ENCODE measurements around the gene ATXN7L2.

DNA sequence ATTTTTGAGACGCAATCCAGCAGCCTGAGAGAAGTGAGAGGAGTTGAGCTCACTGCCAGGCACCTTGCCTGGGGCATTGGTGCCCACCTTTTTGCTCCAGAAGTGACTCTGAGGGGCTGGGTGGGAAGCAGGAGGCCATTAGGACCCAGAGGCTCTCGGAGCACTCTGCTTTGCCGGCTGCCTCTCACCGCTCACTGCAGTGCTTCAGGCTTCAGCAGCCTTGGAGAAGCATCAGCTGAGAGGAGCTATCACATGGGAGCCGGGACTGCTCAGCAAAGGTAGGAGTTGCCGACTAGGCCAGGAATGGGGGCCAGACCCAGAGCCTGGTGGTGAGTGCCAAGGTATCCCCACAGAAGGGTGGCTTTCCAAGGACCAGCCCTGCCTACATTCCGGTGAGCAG lies 56.0 kb downstream of the ATXN7L2 start, which contains the start of gene GPR61:
- TF ChIP-seq, protein P1, sequence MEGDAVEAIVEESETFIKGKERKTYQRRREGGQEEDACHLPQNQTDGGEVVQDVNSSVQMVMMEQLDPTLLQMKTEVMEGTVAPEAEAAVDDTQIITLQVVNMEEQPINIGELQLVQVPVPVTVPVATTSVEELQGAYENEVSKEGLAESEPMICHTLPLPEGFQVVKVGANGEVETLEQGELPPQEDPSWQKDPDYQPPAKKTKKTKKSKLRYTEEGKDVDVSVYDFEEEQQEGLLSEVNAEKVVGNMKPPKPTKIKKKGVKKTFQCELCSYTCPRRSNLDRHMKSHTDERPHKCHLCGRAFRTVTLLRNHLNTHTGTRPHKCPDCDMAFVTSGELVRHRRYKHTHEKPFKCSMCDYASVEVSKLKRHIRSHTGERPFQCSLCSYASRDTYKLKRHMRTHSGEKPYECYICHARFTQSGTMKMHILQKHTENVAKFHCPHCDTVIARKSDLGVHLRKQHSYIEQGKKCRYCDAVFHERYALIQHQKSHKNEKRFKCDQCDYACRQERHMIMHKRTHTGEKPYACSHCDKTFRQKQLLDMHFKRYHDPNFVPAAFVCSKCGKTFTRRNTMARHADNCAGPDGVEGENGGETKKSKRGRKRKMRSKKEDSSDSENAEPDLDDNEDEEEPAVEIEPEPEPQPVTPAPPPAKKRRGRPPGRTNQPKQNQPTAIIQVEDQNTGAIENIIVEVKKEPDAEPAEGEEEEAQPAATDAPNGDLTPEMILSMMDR (IDR thresholded peaks at IDR 0.05) = no peak
- no peak for TF ChIP-seq POLR2AphosphoS5 (IDR thresholded peaks at IDR 0.05)
- TF ChIP-seq POLR2A (IDR thresholded peaks at IDR 0.05; ENCODE audit: low read depth) = no peak
- no peak for TF ChIP-seq EP300 (IDR thresholded peaks at IDR 0.05)

Measured in esophagus muscularis mucosa (tissue), 4 donors.